Measurements from ENCODE around the gene DCAF11. TPM values are rescaled to one million over a fixed set of nuclear protein-coding genes. Genes with fewer than 3 reads are reported as not detected.

Gene DCAF11
- total and polyA plus RNA-seq, 2 of the 13 experiments (the other 11 are each of a cell fraction or from before 2014, with no cell fraction given) = 150 to 257 TPM

- TF ChIP-seq HOXA5 (CRISPR knock-in tag; IDR thresholded peaks at IDR 0.05) = no peak
- TF ChIP-seq CCDC6 (CRISPR knock-in tag; IDR thresholded peaks at IDR 0.05) = peak; percentile 39
- TF ChIP-seq RXRB (CRISPR knock-in tag; IDR thresholded peaks at IDR 0.05; ENCODE audit: borderline replicate concordance) = peak; percentile 3; the same call in 1 of the 2 replicates
- TF ChIP-seq RFX1 (IDR thresholded peaks at IDR 0.05) = no peak
- TF ChIP-seq SYNCRIP (IDR thresholded peaks at IDR 0.05; ENCODE audit: insufficient read depth, low read depth, low read length) = no peak
- TF ChIP-seq MIER3 (CRISPR knock-in tag; IDR thresholded peaks at IDR 0.05; ENCODE audit: borderline replicate concordance) = no peak
- TF ChIP-seq SIX1 (CRISPR knock-in tag; IDR thresholded peaks at IDR 0.05; ENCODE audit: borderline replicate concordance) = no peak; the same call in 1 of the 2 replicates
- 0 out of 2 replicates have a peak, but pooled peaks have one; percentile 10 for TF ChIP-seq NFYC (CRISPR knock-in tag; IDR thresholded peaks at IDR 0.05)
- TF ChIP-seq BCLAF1 (IDR thresholded peaks at IDR 0.05) = no peak
- TF ChIP-seq, protein P1, sequence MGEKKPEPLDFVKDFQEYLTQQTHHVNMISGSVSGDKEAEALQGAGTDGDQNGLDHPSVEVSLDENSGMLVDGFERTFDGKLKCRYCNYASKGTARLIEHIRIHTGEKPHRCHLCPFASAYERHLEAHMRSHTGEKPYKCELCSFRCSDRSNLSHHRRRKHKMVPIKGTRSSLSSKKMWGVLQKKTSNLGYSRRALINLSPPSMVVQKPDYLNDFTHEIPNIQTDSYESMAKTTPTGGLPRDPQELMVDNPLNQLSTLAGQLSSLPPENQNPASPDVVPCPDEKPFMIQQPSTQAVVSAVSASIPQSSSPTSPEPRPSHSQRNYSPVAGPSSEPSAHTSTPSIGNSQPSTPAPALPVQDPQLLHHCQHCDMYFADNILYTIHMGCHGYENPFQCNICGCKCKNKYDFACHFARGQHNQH (CRISPR knock-in tag; IDR thresholded peaks at IDR 0.05) = peak; percentile 55; the same call in 1 of the 2 replicates
- TF ChIP-seq, protein P2, sequence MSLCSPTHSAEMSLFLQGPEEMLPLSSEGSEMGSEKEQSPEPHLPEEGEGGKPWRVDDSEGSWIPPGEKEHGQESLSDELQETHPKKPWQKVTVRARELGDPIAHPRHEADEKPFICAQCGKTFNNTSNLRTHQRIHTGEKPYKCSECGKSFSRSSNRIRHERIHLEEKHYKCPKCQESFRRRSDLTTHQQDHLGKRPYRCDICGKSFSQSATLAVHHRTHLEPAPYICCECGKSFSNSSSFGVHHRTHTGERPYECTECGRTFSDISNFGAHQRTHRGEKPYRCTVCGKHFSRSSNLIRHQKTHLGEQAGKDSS (CRISPR knock-in tag; IDR thresholded peaks at IDR 0.05; ENCODE audit: borderline replicate concordance, low read depth) = 0 out of 2 replicates have a peak, but pooled peaks have one; percentile 59
- TF ChIP-seq KDM3A (CRISPR knock-in tag; IDR thresholded peaks at IDR 0.05; ENCODE audit: low read depth) = no peak; the same call in 1 of the 2 replicates
- TF ChIP-seq ZNF343 (CRISPR knock-in tag; IDR thresholded peaks at IDR 0.05) = 0 out of 2 replicates have a peak, but pooled peaks have one; percentile 15
- TF ChIP-seq, protein P3, sequence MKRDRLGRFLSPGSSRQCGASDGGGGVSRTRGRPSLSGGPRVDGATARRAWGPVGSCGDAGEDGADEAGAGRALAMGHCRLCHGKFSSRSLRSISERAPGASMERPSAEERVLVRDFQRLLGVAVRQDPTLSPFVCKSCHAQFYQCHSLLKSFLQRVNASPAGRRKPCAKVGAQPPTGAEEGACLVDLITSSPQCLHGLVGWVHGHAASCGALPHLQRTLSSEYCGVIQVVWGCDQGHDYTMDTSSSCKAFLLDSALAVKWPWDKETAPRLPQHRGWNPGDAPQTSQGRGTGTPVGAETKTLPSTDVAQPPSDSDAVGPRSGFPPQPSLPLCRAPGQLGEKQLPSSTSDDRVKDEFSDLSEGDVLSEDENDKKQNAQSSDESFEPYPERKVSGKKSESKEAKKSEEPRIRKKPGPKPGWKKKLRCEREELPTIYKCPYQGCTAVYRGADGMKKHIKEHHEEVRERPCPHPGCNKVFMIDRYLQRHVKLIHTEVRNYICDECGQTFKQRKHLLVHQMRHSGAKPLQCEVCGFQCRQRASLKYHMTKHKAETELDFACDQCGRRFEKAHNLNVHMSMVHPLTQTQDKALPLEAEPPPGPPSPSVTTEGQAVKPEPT (CRISPR knock-in tag; IDR thresholded peaks at IDR 0.05; ENCODE audit: low read depth) = no peak; the same call in 1 of the 2 replicates
- TF ChIP-seq KAT2B (IDR thresholded peaks at IDR 0.05; ENCODE audit: borderline replicate concordance, low read depth, low read length) = no peak
- TF ChIP-seq STAG1 (CRISPR knock-in tag; IDR thresholded peaks at IDR 0.05) = no peak
- no peak for TF ChIP-seq ZBTB44 (CRISPR knock-in tag; IDR thresholded peaks at IDR 0.05)
- peak; percentile 46; the same call in 1 of the 2 replicates for TF ChIP-seq MXD4 (CRISPR knock-in tag; IDR thresholded peaks at IDR 0.05)
Measured at GRCh38 chr14:24080888-24081738, 33.5 kb upstream of the DCAF11 start (continued).
